K562 (cell line): ENCODE measurements around the gene ATP2A1. TPM values are rescaled to one million over a fixed set of nuclear protein-coding genes. Genes with fewer than 3 reads are reported as not detected.

Source experiments
- ESRRA ChIP-seq: fragments of 450-650 bp; IDR thresholded peaks from 2 replicates; pipeline ENCODE4 v1.6.1; 2014; ENCODE audit warnings: low read depth, mild to moderate bottlenecking, moderate library complexity, borderline replicate concordance
- FIP1L1 ChIP-seq: fragments of 200-400 bp; formaldehyde crosslinking; IDR thresholded peaks from 2 replicates; pipeline ENCODE4 v1.6.1; 2018; ENCODE audit warnings: mild to moderate bottlenecking, low read depth, low read length; ENCODE audit not compliant: poor library complexity, severe bottlenecking
- FOSL1 ChIP-seq: fragments of 200-800 bp; sonication (Bioruptor generic); conservative IDR thresholded peaks from 2 replicates; pipeline ENCODE4 v1.6.1; 2016; ENCODE audit warnings: missing genetic modification characterization, missing compliant biosample characterization
- HCFC1 ChIP-seq: IDR thresholded peaks from 2 replicates; pipeline ENCODE4 v1.6.1; 2012; ENCODE audit warnings: low read depth, low read length, improper control_type of control experiment
- HDAC3 ChIP-seq: fragments of 450-650 bp; IDR thresholded peaks from 2 replicates; pipeline ENCODE4 v1.6.1; 2018; ENCODE audit warnings: borderline replicate concordance, mild to moderate bottlenecking, moderate library complexity; ENCODE audit not compliant: partially characterized antibody
- KLF10 ChIP-seq: fragments of 250-450 bp; sonication (Bioruptor Pico); IDR thresholded peaks from 2 replicates; pipeline ENCODE4 v1.6.1; 2021; ENCODE audit warnings: matching md5 sums
- L3MBTL2 ChIP-seq: fragments of 450-650 bp; IDR thresholded peaks from 2 replicates; pipeline ENCODE4 v1.6.1; 2016; ENCODE audit warnings: mild to moderate bottlenecking, moderate library complexity
- MBD2 ChIP-seq: sonication (generic); IDR thresholded peaks from 2 replicates; pipeline ENCODE4 v1.6.1; 2016; ENCODE audit warnings: low read depth, borderline replicate concordance
- MEF2A ChIP-seq: IDR thresholded peaks from 2 replicates; pipeline ENCODE4 v1.6.1; 2011; ENCODE audit warnings: low read depth, mild to moderate bottlenecking, low read length, moderate library complexity; ENCODE audit not compliant: control insufficient read depth
- NFE2 ChIP-seq: IDR thresholded peaks from 2 replicates; pipeline ENCODE4 v1.6.1; 2014; ENCODE audit warnings: antibody characterized with exemption, low read depth
- NONO ChIP-seq, 2 experiments: fragments of 200-400 bp in 1 of 2; fragments of 450-650 bp in 1 of 2; formaldehyde crosslinking in 1 of 2; IDR thresholded peaks; 2 replicates each; pipeline ENCODE4 v1.6.1; 2017; ENCODE audit warnings: low read depth in 2 of 2, mild to moderate bottlenecking in 2 of 2, moderate library complexity in 2 of 2, low read length in 1 of 2
- PHB2 ChIP-seq: fragments of 450-650 bp; IDR thresholded peaks from 2 replicates; pipeline ENCODE4 v1.6.1; 2017; ENCODE audit warnings: low read depth
- RB1 ChIP-seq: fragments of 450-650 bp; IDR thresholded peaks from 2 replicates; pipeline ENCODE4 v1.6.1; 2017; ENCODE audit warnings: low read depth, mild to moderate bottlenecking
- RBBP5 ChIP-seq: fragments of 200-600 bp; sonication (generic); IDR thresholded peaks from 2 replicates; pipeline ENCODE4 v1.6.1; 2012; ENCODE audit warnings: borderline replicate concordance, mild to moderate bottlenecking, low read length, control low read depth, inconsistent platforms; ENCODE audit not compliant: insufficient read depth, poor library complexity, severe bottlenecking
- RFX7 ChIP-seq: fragments of 250-450 bp; sonication (Bioruptor Pico); IDR thresholded peaks from 2 replicates; pipeline ENCODE4 v1.5.1; 2021; ENCODE audit warnings: mild to moderate bottlenecking
- SETDB1 ChIP-seq: IDR thresholded peaks from one replicate; pipeline ENCODE4 v1.6.1; 2012; ENCODE audit warnings: low read length, control low read depth, inconsistent platforms
- STAT5B ChIP-seq: fragments of 250-450 bp; sonication (Bioruptor Pico); IDR thresholded peaks from 2 replicates; pipeline ENCODE4 v1.8.0; 2021; ENCODE audit warnings: mild to moderate bottlenecking, inconsistent platforms
- TBP ChIP-seq: optimal IDR thresholded peaks from 2 replicates; pipeline ENCODE3; 2011; ENCODE audit warnings: low read depth, low read length, improper control_type of control experiment
- TOE1 ChIP-seq, 2 experiments: fragments of 450-650 bp in 1 of 2; sonication (generic) in 1 of 2; formaldehyde crosslinking in 1 of 2; IDR thresholded peaks; 2 replicates each; pipeline versions ENCODE4 v1.7.1 to v1.8.0; 2016 to 2022; ENCODE audit warnings: borderline replicate concordance in 2 of 2, mild to moderate bottlenecking in 2 of 2, antibody characterized with exemption in 1 of 2, inconsistent platforms in 1 of 2, low read depth in 1 of 2, missing genetic modification reagents in 1 of 2, moderate library complexity in 1 of 2
- ZC3H11A ChIP-seq: IDR thresholded peaks from 2 replicates; pipeline ENCODE4 v1.6.1; 2012; ENCODE audit warnings: low read depth, low read length, improper control_type of control experiment
- ZKSCAN1 ChIP-seq: fragments of 150-350 bp; IDR thresholded peaks from 2 replicates; pipeline ENCODE4 v1.6.1; 2016; ENCODE audit warnings: low read depth, low read length
- ZNF77 ChIP-seq: fragments of 250-450 bp; sonication (Bioruptor Pico); IDR thresholded peaks from 2 replicates; pipeline ENCODE4 v1.5.0; 2020
- polyA plus RNA-seq, 8 experiments: library from polyadenylated mRNA; depleted of rRNA in 4 of 8; stranded (reverse) in 5 of 8; unstranded in 3 of 8; fragments of >200 nt; fragmentation: Nextera tagmentation in 2 of 8; fragmentation: Illumina TruSeq in 1 of 8; extraction: Ambion mirVana in 2 of 8; extraction: Trizol in 1 of 8; gene quantifications; 2 replicates each; pipeline versions ENCODE4 v1.2.1 to v1.2.3, GENCODE V29; 2011 to 2014; ENCODE audit warnings: inconsistent platforms in 1 of 8, missing spikeins in 1 of 8
- total RNA-seq, 7 experiments: library from RNA; depleted of rRNA in 6 of 7; stranded (reverse); fragments of >200 nt in 6 of 7; fragmentation: Illumina TruSeq in 2 of 7; extraction: Trizol in 2 of 7; gene quantifications; 2 replicates each; pipeline versions ENCODE4 v1.2.1 to v1.2.3, GENCODE V29; 2011 to 2021; ENCODE audit warnings: low replicate concordance in 1 of 7
- TF ChIP-seq, protein P1 (sequence below): fragments of 450-650 bp; IDR thresholded peaks from 2 replicates; pipeline ENCODE4 v1.6.1; 2018; ENCODE audit not compliant: partially characterized antibody

The ATP2A1 gene
- total and polyA plus RNA-seq, 9 of the 15 experiments (the other 6 are each of a cell fraction or from before 2014, with no cell fraction given), result 0.25 to 2.6 (median 0.65) TPM

DNA sequence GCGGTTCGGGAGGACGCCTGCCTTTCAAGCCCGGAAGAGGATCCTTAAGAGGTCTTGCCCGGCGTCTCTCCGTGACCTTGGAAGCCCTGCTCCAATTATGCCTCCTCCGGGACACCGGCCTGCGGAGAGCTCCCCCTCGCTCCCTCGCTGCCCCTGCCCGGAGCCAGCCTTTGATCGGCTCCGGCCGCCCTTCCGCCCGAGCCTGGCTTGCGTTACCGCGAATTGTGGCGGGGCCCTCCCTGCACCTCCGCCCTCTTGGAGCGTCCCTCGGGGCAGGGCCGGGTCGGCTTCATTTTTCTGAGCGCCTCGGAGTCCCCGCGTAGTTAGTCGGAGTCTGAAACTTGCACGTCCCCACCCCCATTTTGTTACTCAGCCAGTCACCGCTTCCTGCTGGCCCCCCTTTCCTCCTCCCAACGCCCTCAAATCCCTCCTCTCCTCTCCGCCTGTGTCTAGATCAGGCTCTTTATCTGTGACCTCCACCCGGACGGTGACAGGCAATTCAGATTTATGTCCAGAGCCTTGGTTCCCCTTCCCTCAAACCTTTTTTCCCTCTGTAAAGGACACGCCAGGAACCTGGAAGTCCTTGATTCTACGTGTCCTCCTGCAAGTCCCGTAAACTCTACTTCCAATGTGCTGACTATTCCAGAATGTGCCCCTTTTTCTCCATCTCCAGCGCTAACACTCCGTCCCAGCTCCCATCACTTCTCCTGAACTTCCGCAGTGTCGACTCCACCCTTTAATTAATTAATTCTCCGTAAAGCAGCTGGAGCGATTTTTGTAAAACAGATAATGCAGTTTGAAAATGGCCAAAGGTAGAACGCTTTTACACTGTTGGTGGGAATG is 47.3 kb downstream of the ATP2A1 start (continued):
- no peak for TF ChIP-seq KLF10
- no peak for TF ChIP-seq FIP1L1
- TF ChIP-seq ESRRA, result peak; percentile 94
- peak; percentile 63 for TF ChIP-seq MBD2
- TF ChIP-seq RB1, result peak; percentile 63; the same call in 1 of the 2 replicates
- peak; percentile 74 for TF ChIP-seq TOE1 (IDR thresholded peaks at IDR 0.05; ENCODE audit: borderline replicate concordance)
- no peak for TF ChIP-seq TOE1 (CRISPR knock-in tag; IDR thresholded peaks at IDR 0.05; ENCODE audit: borderline replicate concordance, low read depth)
- peak; percentile 67 for TF ChIP-seq RBBP5
- TF ChIP-seq NFE2, result peak; percentile 47; the same call in 1 of the 2 replicates
- peak; percentile 70; the same call in 1 of the 2 replicates for TF ChIP-seq PHB2
- TF ChIP-seq NONO (IDR thresholded peaks at IDR 0.05; ENCODE audit: low read depth in 2 of 2, low read length in 1 of 2), result no peak
- TF ChIP-seq L3MBTL2, result 0 out of 2 replicates have a peak, but pooled peaks have one; percentile 46
- 0 out of 2 replicates have a peak, but pooled peaks have one; percentile 18 for TF ChIP-seq ZKSCAN1
- peak; percentile 65 for TF ChIP-seq TBP
- no peak for TF ChIP-seq ZNF77 (CRISPR knock-in tag)
- peak; percentile 70 for TF ChIP-seq FOSL1 (tag)
- TF ChIP-seq MEF2A, result peak; percentile 39; the same call in 1 of the 2 replicates
- no peak for TF ChIP-seq STAT5B (CRISPR knock-in tag)
- peak; percentile 68 for TF ChIP-seq HDAC3
- TF ChIP-seq, protein P1, sequence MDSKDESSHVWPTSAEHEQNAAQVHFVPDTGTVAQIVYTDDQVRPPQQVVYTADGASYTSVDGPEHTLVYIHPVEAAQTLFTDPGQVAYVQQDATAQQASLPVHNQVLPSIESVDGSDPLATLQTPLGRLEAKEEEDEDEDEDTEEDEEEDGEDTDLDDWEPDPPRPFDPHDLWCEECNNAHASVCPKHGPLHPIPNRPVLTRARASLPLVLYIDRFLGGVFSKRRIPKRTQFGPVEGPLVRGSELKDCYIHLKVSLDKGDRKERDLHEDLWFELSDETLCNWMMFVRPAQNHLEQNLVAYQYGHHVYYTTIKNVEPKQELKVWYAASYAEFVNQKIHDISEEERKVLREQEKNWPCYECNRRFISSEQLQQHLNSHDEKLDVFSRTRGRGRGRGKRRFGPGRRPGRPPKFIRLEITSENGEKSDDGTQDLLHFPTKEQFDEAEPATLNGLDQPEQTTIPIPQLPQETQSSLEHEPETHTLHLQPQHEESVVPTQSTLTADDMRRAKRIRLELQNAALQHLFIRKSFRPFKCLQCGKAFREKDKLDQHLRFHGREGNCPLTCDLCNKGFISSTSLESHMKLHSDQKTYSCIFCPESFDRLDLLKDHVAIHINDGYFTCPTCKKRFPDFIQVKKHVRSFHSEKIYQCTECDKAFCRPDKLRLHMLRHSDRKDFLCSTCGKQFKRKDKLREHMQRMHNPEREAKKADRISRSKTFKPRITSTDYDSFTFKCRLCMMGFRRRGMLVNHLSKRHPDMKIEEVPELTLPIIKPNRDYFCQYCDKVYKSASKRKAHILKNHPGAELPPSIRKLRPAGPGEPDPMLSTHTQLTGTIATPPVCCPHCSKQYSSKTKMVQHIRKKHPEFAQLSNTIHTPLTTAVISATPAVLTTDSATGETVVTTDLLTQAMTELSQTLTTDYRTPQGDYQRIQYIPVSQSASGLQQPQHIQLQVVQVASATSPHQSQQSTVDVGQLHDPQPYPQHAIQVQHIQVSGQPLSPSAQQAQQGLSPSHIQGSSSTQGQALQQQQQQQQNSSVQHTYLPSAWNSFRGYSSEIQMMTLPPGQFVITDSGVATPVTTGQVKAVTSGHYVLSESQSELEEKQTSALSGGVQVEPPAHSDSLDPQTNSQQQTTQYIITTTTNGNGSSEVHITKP, result peak; percentile 76
- TF ChIP-seq HCFC1, result peak; percentile 34; the same call in 1 of the 2 replicates
- TF ChIP-seq SETDB1, result no peak
- 0 out of 2 replicates have a peak, but pooled peaks have one; percentile 26 for TF ChIP-seq RFX7 (CRISPR knock-in tag)
- no peak for TF ChIP-seq ZC3H11A
